Measurements from ENCODE around the gene UNC5B.

Gene UNC5B

DNA sequence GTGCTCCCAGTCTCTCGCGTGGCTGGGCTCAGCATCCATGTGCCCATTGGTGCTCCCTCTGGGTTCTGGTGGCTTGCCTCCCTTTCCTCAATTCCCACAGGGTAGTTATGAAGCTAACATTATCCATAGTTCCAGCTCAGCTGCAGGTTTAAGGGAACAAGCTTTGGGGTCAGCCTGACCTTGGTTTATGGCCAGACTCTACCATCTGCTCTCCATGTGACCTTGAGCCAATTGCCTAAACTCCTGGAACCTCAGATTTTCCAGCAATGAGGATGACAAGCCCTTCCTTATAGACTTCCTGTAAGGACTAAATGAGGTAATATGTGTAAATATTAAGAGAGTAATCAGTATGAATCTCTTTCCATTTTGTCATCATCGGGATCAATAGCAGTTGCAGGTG, 96.6 kb downstream of the UNC5B start:
- DNase-seq: no peak
- ATAC-seq (replicated peaks): no peak

DNA sequence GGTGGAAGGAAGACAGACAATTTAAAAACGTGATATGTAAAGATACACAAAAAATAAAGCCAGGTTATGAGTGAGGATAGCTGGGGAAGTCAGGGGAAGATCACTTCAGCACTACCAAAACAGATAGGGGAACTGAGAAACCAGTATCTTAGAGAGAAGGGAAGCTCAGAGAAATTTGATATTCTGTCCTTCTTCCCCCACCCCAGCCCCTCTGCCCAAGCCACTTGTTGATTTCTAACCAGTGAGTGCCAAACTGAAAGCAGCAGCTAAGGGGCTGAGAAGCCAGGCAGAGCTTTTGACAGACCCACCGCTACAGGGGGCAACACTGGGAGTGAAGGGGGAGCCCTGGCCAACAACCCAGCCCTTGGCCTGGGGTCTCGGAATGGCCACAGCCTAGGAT, 97.5 kb downstream of the UNC5B start:
- Mint-ChIP-seq H3K27ac (no peak overlapping the region), H3K4me1 (peaks cover 10 to 14% of the 10 kb centered on the region in 2 donors), H3K36me3 (no peaks in the 10 kb centered on the region), H3K27me3 (peaks cover 13 to 21% of the 10 kb centered on the region in 2 donors), H3K9me3 (peaks cover 0 to 4% of the 10 kb centered on the region in 2 donors), H3K4me3 (no peak overlapping the region)
- DNase-seq: no peak
- peak; percentile 83 to 88 for ATAC-seq (replicated peaks)

More for the DNA sequence above, 96.6 kb downstream of the UNC5B start:
- Mint-ChIP-seq H3K4me1 (peaks cover 10% of the 10 kb centered on the region in 2 donors), H3K9me3 (peaks cover 0 to 4% of the 10 kb centered on the region in 2 donors), H3K27ac (no peak overlapping the region), H3K4me3 (no peak overlapping the region), H3K27me3 (peaks cover 14 to 21% of the 10 kb centered on the region in 2 donors), H3K36me3 (no peaks in the 10 kb centered on the region)

DNA sequence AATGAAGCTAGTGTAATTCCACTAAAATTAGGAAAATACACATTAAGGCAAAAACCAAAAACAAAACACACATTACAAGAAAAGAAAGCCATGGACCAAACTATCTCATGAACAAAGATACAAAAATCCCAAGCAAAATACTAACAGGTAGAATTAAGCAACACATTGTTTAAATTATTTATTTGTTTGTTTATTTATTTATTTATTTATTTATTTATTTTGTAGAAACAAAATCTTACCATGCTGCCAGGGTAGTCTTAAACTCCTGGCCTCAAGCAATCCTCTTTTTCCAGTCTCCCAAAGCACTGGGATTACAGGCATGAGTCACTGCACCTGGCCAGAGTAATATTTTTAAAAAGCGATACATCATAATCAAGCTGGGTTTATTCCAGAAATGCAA, 99.8 kb downstream of the UNC5B start:
- no peak for DNase-seq
- Mint-ChIP-seq H3K27ac (no peak overlapping the region), H3K9me3 (peaks cover 0 to 4% of the 10 kb centered on the region in 2 donors), H3K4me1 (peaks cover 17 to 19% of the 10 kb centered on the region in 2 donors), H3K4me3 (no peak overlapping the region), H3K36me3 (no peaks in the 10 kb centered on the region), H3K27me3 (peaks cover 17 to 21% of the 10 kb centered on the region in 2 donors)
- ATAC-seq (replicated peaks): no peak

DNA sequence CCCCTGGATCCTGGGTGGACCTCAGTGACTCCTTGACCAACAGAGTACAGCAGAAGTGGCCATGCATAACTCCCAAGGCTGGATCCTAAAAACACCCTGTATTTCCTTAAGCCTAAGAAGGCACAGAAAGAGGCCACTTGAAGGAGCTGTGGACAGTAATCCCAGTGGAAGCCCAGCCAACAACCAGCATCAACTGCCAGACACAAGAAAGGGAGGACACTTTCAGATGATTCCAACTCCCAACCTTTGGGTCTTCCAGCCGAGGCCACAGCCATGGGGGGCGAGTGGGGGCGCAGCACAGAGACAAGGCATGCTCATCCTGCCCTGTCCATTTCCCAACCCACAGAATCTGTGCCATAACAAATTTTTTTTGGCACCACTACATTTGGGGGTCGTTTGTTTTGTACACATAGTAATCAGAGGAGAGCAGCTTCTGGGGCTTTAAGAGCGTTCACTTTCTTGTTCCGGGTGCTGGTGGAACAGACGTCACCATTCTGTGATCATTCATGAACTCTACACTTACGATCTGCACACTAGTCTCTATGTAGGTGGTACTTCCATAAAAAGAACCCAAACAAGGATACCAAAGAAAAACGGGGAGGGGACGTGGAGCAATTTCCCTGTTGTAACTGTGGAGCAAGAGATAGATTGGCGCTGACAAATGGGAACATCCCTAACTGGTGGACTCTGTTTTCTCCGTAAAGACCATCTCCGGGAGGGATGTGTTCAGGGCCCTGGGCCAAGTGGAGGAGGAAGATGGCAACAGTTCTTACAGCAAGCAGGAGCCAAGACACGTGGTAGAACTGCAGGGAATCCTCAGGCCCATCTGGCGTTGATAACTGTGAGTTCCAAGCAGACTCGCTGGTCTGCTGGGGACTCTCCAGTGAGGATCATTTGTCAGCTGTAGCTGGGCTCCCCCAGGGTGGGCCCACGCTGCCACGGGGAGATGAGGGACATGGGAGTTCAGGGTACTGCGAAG, 100.7 kb downstream of the UNC5B start:
- DNase-seq (no peak), ATAC-seq (replicated peaks) (no peak)
- Mint-ChIP-seq H3K9me3 (peaks cover 0 to 4% of the 10 kb centered on the region in 2 donors), H3K4me3 (no peak overlapping the region), H3K27ac (peak overlapping the region; percentile 34), H3K4me1 (peaks cover 17 to 19% of the 10 kb centered on the region in 2 donors), H3K27me3 (peaks cover 17 to 21% of the 10 kb centered on the region in 2 donors), H3K36me3 (no peaks in the 10 kb centered on the region)

DNA sequence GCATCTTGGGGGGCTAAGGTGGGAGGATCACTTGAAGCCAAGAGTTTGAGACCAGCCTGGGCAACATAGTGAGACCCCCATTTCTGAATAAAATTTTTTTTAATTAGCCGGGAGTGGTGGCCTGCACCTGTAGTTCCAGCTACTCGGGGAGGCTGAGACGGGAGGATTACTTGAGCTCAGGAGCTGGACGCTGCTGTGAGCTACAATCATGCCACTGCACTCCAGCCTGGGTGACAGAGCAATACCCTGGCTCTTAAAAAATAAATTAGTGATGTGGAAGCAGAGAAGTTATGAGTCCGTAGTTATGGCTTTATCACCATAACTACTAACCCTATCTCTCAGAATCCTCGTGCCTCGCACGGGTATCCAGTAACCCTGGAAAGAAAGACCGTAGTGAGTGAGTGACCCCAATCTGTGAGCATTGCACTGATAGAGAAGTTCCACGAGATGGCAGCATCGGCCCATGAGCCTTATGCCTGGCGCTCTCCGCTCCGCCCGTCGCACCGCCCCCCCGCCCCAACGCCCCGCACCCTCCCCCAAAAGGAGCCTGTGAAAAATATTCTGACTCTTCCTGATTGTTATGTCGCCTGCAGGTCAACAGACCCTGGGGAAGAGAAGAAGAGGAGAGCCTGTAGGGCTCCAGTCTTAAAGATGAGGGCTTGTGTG, 101.8 kb downstream of the UNC5B start:
- ATAC-seq (replicated peaks): peak in 1 of 2 donors; percentile 45
- peaks cover 17 to 21% of the 10 kb centered on the region in 2 donors for H3K27me3 Mint-ChIP-seq
- peaks cover 0 to 4% of the 10 kb centered on the region in 2 donors for H3K9me3 Mint-ChIP-seq
- peaks cover 23 to 25% of the 10 kb centered on the region in 2 donors for H3K4me1 Mint-ChIP-seq
- H3K36me3 Mint-ChIP-seq: no peaks in the 10 kb centered on the region
- no peak overlapping the region for H3K27ac Mint-ChIP-seq
- DNase-seq: peak; percentile 21
- no peak overlapping the region for H3K4me3 Mint-ChIP-seq

DNA sequence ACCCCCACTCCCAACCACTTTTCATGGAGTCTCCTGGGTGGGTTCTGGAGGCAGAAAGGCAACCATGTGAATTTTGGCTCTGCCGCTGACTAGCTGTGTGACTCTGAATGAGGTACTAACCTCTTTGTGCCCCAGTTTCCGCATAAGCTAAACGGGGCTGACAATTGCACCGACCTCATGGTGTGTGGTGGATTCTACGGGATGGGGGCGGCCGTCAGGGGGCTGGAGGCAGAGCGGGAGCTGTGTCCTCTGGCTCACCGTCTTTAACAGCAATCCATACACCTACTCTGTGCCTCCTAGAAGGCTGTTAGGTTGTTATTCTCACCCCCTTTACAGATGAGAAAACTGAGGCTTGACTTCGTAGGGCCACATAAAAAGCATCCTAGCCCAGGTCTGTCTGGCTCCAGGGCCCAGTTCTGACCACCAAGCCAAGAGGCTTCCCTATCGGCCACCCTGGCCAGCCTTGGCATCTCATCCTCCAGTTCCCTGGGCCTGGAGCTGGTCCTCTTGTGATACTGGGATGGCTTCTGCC, 102.4 kb downstream of the UNC5B start:
- H3K4me3 Mint-ChIP-seq: no peak overlapping the region
- no peaks in the 10 kb centered on the region for H3K36me3 Mint-ChIP-seq
- peaks cover 23 to 26% of the 10 kb centered on the region in 2 donors for H3K4me1 Mint-ChIP-seq
- no peak for DNase-seq
- peaks cover 17 to 21% of the 10 kb centered on the region in 2 donors for H3K27me3 Mint-ChIP-seq
- ATAC-seq (replicated peaks): no peak
- no peak overlapping the region for H3K27ac Mint-ChIP-seq
- peaks cover 0 to 4% of the 10 kb centered on the region in 2 donors for H3K9me3 Mint-ChIP-seq

DNA sequence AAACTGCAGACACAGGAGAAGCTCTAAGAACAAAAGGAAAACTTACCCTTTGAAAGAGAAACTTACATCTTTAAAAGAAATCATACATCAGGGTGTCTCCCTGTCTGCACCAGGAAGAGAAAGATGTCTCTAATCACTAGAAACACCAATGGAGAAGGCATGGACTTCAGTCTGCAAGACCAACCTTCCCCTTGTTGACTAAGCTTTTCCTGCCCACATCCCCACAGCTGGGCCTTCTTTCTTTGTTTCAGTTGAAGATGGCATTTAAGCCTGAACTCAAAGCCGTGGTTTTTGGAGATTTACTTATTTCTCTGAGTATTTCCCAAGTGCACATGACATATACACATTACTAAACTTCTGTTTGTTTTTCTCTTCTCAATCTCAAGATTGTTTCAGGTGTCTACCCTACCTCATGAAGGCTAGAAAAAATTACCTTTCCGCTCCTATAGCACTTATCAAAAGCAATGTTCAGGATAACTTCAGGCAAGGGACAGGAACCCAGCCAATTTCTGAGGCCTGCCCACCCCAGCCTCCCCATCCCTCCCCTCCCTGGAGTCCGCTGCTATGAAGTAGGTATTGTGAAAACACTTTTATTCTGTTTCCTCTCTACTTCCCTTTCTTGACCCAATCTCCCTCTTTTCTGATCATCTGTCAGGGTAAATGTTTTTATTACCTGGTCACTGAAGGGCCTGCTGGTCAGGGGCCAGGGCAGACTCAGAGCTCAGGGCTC, 103.9 kb downstream of the UNC5B start:
- Mint-ChIP-seq H3K4me3 (no peak overlapping the region), H3K27ac (no peak overlapping the region), H3K36me3 (no peaks in the 10 kb centered on the region), H3K27me3 (peaks cover 17% of the 10 kb centered on the region in 2 donors), H3K9me3 (no peaks in the 10 kb centered on the region), H3K4me1 (peaks cover 20 to 24% of the 10 kb centered on the region in 2 donors)
- DNase-seq (no peak), ATAC-seq (replicated peaks) (peak in 1 of 2 donors; percentile 24)

DNA sequence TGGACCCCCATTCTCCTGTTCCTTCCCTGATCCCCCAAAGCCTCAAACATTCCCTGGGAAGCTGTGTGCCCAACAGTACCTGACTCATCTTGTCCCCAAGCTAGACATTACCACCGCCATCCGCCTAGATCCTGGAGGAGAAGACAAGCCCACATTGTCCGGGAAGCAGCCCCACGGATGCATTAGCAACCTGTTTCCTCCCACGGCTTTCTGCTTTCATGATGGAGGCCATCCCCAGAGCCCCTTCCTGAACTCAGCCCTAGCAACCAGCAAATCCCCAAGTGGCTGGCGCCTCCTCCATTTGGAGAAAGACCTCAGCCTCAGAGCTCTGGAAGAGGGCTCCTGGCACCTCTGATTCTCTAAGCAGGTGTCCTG, 104.4 kb downstream of the UNC5B start:
- ATAC-seq (replicated peaks): no peak
- H3K27ac Mint-ChIP-seq: no peak overlapping the region

DNA sequence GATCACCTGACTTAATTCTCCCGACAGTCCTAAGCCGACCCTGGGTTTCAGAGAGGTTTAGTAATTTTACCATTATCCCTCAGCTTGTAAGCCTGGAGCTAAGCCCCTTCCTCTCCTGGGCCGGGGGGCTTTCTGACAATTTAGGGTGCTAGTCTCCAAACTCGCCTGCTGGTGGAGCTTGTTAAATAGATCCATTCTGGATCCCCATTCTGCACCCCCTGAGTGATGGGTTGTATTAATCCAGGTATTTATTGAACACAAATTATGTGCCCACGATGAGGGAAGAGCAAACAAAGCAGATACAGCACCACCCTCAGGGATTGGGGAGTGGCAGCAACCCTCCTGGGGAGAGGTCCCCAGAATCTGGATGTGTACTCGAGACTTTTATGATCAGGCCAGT, 105.4 kb downstream of the UNC5B start:
- peaks cover 0 to under 1% of the 10 kb centered on the region in 2 donors for H3K36me3 Mint-ChIP-seq
- DNase-seq: no peak
- H3K27me3 Mint-ChIP-seq: peaks cover 11 to 15% of the 10 kb centered on the region in 2 donors
- ATAC-seq (replicated peaks): no peak
- H3K9me3 Mint-ChIP-seq: no peaks in the 10 kb centered on the region
- peaks cover 20 to 24% of the 10 kb centered on the region in 2 donors for H3K4me1 Mint-ChIP-seq
- no peak overlapping the region for H3K27ac Mint-ChIP-seq
- H3K4me3 Mint-ChIP-seq: peak overlapping the region in 1 of 2 donors; percentile 32

More for the DNA sequence above, 104.4 kb downstream of the UNC5B start:
- no peaks in the 10 kb centered on the region for H3K9me3 Mint-ChIP-seq
- H3K27me3 Mint-ChIP-seq: peaks cover 13 to 17% of the 10 kb centered on the region in 2 donors
- peaks cover 20 to 24% of the 10 kb centered on the region in 2 donors for H3K4me1 Mint-ChIP-seq
- H3K4me3 Mint-ChIP-seq: no peak overlapping the region
- DNase-seq: no peak
- no peaks in the 10 kb centered on the region for H3K36me3 Mint-ChIP-seq

DNA sequence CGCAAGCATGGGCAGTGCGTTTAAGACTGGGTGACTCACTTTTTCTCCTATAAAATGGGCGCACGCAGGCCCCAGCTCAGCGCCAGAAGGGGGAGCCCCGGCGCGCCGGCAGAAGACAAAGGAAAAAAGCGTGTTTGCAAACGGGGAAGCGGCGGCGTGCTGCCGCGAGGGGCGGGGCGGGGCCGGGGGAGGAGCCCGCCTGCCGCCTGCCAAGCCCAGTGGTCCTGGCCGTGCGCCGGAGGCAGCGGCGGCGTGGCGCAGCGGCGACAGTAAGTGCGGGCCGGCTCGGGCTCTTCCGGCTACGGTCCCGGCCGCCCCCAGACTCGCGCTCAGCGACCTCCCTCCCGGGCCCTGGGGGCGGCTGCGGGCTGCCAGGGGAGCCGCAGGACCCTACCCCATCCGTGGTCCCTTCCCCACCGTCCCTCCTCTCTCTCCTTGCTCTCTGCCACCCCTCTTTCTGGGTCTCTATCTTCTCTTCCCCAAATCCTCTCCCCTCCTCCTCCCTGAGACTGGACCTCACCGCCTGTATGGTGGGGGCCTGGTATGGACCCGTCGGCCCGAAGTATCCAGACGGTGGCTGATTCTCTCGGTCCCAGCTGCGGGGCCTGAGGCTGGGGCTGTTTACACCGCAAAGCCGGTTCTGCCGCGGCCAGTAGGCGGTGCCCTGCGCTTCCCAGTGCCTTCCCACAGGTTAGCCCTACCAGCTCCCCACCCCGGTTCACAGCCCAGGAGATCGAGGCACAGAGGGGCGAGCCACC, 106.9 kb downstream of the UNC5B start, which contains the start of gene SLC29A3:
Gene SLC29A3 (plus strand): TSS at position 218 of the 758 bp plus-strand sequence. CDS start 51 bp downstream, at position 269.
- H3K9me3 Mint-ChIP-seq: peaks cover 0 to 1% of the 10 kb centered on the region in 2 donors
- peaks cover 21 to 24% of the 10 kb centered on the region in 2 donors for H3K4me1 Mint-ChIP-seq
- H3K36me3 Mint-ChIP-seq: peaks cover 10 to 12% of the 10 kb centered on the region in 2 donors
- peak within 1 kb of the TSS; percentile 99 to 100 for H3K4me3 Mint-ChIP-seq
- DNase-seq (peak; percentile 68), ATAC-seq (replicated peaks) (peak; percentile 87 to 92)
- peaks cover 0 to 4% of the 10 kb centered on the region in 2 donors for H3K27me3 Mint-ChIP-seq
- peak within 1 kb of the TSS; percentile 98 for H3K27ac Mint-ChIP-seq

DNA sequence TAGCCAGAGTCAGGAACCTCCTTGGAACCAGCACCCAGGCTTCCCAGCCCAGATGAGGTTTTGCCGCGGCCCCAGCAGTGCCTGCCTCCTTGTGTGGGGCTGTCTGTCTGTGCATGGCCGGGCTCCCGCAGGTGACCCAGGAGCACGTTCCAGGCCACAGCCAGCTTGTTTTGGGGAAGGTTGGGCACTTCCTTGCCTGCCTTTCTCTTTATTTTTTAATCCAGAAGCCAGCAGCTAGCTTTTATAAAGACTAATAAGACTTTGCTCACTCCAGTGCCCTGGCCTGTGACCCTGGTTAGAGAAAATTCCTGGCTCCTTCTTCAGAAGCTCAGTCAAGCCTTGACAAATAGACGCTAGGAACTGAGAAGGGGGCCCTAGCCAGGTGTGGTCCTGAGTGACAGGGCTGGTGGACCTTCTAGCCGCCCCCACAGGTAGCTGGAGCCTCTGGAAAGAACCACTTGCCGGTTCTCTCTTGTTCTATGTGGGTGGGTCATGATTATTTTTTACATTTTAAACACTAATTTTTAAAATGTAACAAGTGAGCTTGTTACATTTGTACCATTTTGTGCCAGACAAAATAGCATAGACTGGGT, 107.5 kb downstream of the UNC5B start:
- H3K9me3 Mint-ChIP-seq: peaks cover 0 to 1% of the 10 kb centered on the region in 2 donors
- H3K4me3 Mint-ChIP-seq: peak overlapping the region; percentile 99 to 100
- ATAC-seq (replicated peaks): peak in 1 of 2 donors; percentile 35
- no peak for DNase-seq
- H3K27ac Mint-ChIP-seq: peak overlapping the region; percentile 98
- peaks cover 10 to 18% of the 10 kb centered on the region in 2 donors for H3K36me3 Mint-ChIP-seq
- peaks cover 18 to 24% of the 10 kb centered on the region in 2 donors for H3K4me1 Mint-ChIP-seq
- H3K27me3 Mint-ChIP-seq: peaks cover 0 to 4% of the 10 kb centered on the region in 2 donors

DNA sequence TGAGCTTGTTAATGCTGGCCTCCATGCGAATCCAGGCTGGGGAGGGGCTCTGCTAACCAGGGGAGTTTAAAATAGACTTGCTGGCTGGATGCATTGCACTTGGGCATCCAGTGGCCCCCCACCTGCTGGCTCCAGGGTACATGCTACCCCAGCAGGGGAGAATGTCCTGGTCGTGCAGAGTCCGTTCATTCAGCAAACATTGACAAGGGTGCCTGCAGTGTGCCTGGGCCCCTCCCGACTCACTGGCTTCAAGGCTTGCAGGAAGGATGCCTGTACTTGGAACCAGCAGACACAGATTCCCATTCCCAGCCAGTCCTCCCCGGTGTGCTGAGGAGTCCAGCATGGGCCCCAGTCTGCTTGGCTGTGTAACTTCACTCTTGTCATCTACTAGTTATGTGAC, 108.2 kb downstream of the UNC5B start:
- peaks cover 0 to 4% of the 10 kb centered on the region in 2 donors for H3K27me3 Mint-ChIP-seq
- H3K27ac Mint-ChIP-seq: no peak overlapping the region
- no peak overlapping the region for H3K4me3 Mint-ChIP-seq
- DNase-seq: no peak
- ATAC-seq (replicated peaks): no peak
- H3K4me1 Mint-ChIP-seq: peaks cover 18 to 24% of the 10 kb centered on the region in 2 donors
- peaks cover 10 to 18% of the 10 kb centered on the region in 2 donors for H3K36me3 Mint-ChIP-seq
- peaks cover 0 to 1% of the 10 kb centered on the region in 2 donors for H3K9me3 Mint-ChIP-seq
